HG03025 (cell line): Measurements from ENCODE around the gene TMBIM1.

Source experiments
- ATAC-seq: cut with Tn5 transposase; IDR thresholded peaks from one replicate; pipeline ENCODE4 v1.9.1; 2021; ENCODE audit warnings: mild to moderate bottlenecking, moderate library complexity; ENCODE audit not compliant: unreplicated experiment, low FRiP score

TMBIM1 gene

GRCh38 chr2:218260166-218260565 lies 32.1 kb downstream of the TMBIM1 start:
- no peak for ATAC-seq

GRCh38 chr2:218259099-218259961 lies 33.0 kb downstream of the TMBIM1 start:
- no peak for ATAC-seq

GRCh38 chr2:218257390-218257981 lies 34.8 kb downstream of the TMBIM1 start:
- ATAC-seq, result peak; percentile 73

- no peak for ATAC-seq
Observed at GRCh38 chr2:218256612-218257350, 35.5 kb downstream of the TMBIM1 start.

GRCh38 chr2:218255446-218255845 lies 36.9 kb downstream of the TMBIM1 start:
- no peak for ATAC-seq

- no peak for ATAC-seq
Observed at GRCh38 chr2:218253232-218253625, 39.1 kb downstream of the TMBIM1 start.

GRCh38 chr2:218252509-218253231 lies 39.6 kb downstream of the TMBIM1 start:
- ATAC-seq, result no peak

GRCh38 chr2:218249691-218250090 lies 42.6 kb downstream of the TMBIM1 start:
- no peak for ATAC-seq

- ATAC-seq, result no peak
Observed at GRCh38 chr2:218245214-218245613, 47.1 kb downstream of the TMBIM1 start.

- ATAC-seq, result no peak
Observed at GRCh38 chr2:218244665-218245064, 47.6 kb downstream of the TMBIM1 start.

GRCh38 chr2:218244204-218244603 lies 48.1 kb downstream of the TMBIM1 start:
- no peak for ATAC-seq

GRCh38 chr2:218238887-218239286 lies 53.4 kb downstream of the TMBIM1 start:
- ATAC-seq, result no peak

- ATAC-seq, result no peak
Observed at GRCh38 chr2:218236829-218237228, 55.5 kb downstream of the TMBIM1 start.

GRCh38 chr2:218235017-218235416 lies 57.3 kb downstream of the TMBIM1 start:
- no peak for ATAC-seq

- no peak for ATAC-seq
Observed at GRCh38 chr2:218234521-218234920, 57.8 kb downstream of the TMBIM1 start.

GRCh38 chr2:218233543-218233942 lies 58.8 kb downstream of the TMBIM1 start:
- no peak for ATAC-seq

- ATAC-seq, result no peak
Observed at GRCh38 chr2:218230882-218231281, 61.4 kb downstream of the TMBIM1 start.

- ATAC-seq, result no peak
Observed at GRCh38 chr2:218229851-218230250, 62.5 kb downstream of the TMBIM1 start.

- peak; percentile 82 for ATAC-seq
Observed at GRCh38 chr2:218229239-218229638, 63.1 kb downstream of the TMBIM1 start.

GRCh38 chr2:218228366-218229090 lies 63.8 kb downstream of the TMBIM1 start:
- no peak for ATAC-seq
